ENCODE results near the gene BABAM1. TPM values are rescaled to one million over a fixed set of nuclear protein-coding genes. Genes with fewer than 3 reads are reported as not detected.

Gene BABAM1
- total RNA-seq, 2 donors from 2014 or later: 136 to 151 TPM

GRCh38 chr19:17286263-17286662, 19.0 kb downstream of the BABAM1 start:
- Histone ChIP-seq H3K9me3 (ENCODE audit: control insufficient read depth, low read length) (no peaks in the 10 kb centered on the region), H3K27ac (ENCODE audit: low read depth, low read length) (no peak overlapping the region), H3K27me3 (ENCODE audit: control insufficient read depth, insufficient read depth, low read length, poor library complexity, severe bottlenecking) (peaks cover 5% of the 10 kb centered on the region), H3K4me1 (ENCODE audit: control insufficient read depth, insufficient read depth, low read length) (no peaks in the 10 kb centered on the region), H3K36me3 (ENCODE audit: control insufficient read depth, insufficient read depth, low read length) (no peaks in the 10 kb centered on the region), H3K4me3 (ENCODE audit: low read length) (no peak overlapping the region), H3K9ac (ENCODE audit: extremely low read depth, low read length, poor library complexity, severe bottlenecking) (no peak overlapping the region)
- WGBS, 2 experiments (ENCODE audit: insufficient coverage in 1 of 2, insufficient read length in 1 of 2): 94 to 95% methylated on average over 7 to 11 of the region's 11 CpGs
- Mint-ChIP-seq H3K9me3 (peaks cover 6% of the 10 kb centered on the region), H3K27ac (no peak overlapping the region), H3K27me3 (ENCODE audit: insufficient read depth) (peaks cover 5% of the 10 kb centered on the region), H3K36me3 (ENCODE audit: low read depth) (peaks cover 16% of the 10 kb centered on the region), H3K4me1 (peaks cover 2% of the 10 kb centered on the region), H3K4me3 (no peak overlapping the region)
- no peak for TF ChIP-seq CTCF (conservative IDR thresholded peaks at IDR 0.05)
- DNase-seq: no peak

- no peak overlapping the region for H3K27ac Mint-ChIP-seq
- Histone ChIP-seq H3K4me3 (ENCODE audit: low read length) (no peak overlapping the region), H3K36me3 (ENCODE audit: control insufficient read depth, insufficient read depth, low read length) (no peaks in the 10 kb centered on the region), H3K27me3 (ENCODE audit: control insufficient read depth, insufficient read depth, low read length, poor library complexity, severe bottlenecking) (peaks cover under 1% of the 10 kb centered on the region), H3K9ac (ENCODE audit: extremely low read depth, low read length, poor library complexity, severe bottlenecking) (no peak overlapping the region), H3K9me3 (ENCODE audit: control insufficient read depth, low read length) (no peaks in the 10 kb centered on the region), H3K27ac (ENCODE audit: low read depth, low read length) (no peak overlapping the region), H3K4me1 (ENCODE audit: control insufficient read depth, insufficient read depth, low read length) (no peaks in the 10 kb centered on the region)
- no peak for DNase-seq
- H3K4me1 Mint-ChIP-seq: peaks cover 2% of the 10 kb centered on the region
- peaks cover 16% of the 10 kb centered on the region for H3K36me3 Mint-ChIP-seq (ENCODE audit: low read depth)
- H3K4me3 Mint-ChIP-seq: no peak overlapping the region
- no peak for TF ChIP-seq CTCF (conservative IDR thresholded peaks at IDR 0.05)
- peaks cover 3% of the 10 kb centered on the region for H3K27me3 Mint-ChIP-seq (ENCODE audit: insufficient read depth)
- WGBS, 2 experiments (ENCODE audit: insufficient coverage in 1 of 2, insufficient read length in 1 of 2): 89 to 94% methylated on average over 9 of the region's 9 CpGs
- H3K9me3 Mint-ChIP-seq: peaks cover 6% of the 10 kb centered on the region
These were observed 19.5 kb downstream of the BABAM1 start for GRCh38 chr19:17286752-17287151.

- H3K27me3 Mint-ChIP-seq (ENCODE audit: insufficient read depth): no peaks in the 10 kb centered on the region
- H3K9me3 ChIP-seq (ENCODE audit: control insufficient read depth, low read length): no peaks in the 10 kb centered on the region
- peaks cover 6% of the 10 kb centered on the region for H3K9me3 Mint-ChIP-seq
- H3K4me1 ChIP-seq (ENCODE audit: control insufficient read depth, insufficient read depth, low read length): no peaks in the 10 kb centered on the region
- no peaks in the 10 kb centered on the region for H3K27me3 ChIP-seq (ENCODE audit: control insufficient read depth, insufficient read depth, low read length, poor library complexity, severe bottlenecking)
- no peak overlapping the region for H3K27ac Mint-ChIP-seq
- no peak overlapping the region for H3K9ac ChIP-seq (ENCODE audit: extremely low read depth, low read length, poor library complexity, severe bottlenecking)
- TF ChIP-seq CTCF (conservative IDR thresholded peaks at IDR 0.05): no peak
- H3K36me3 Mint-ChIP-seq (ENCODE audit: low read depth): peaks cover 9% of the 10 kb centered on the region
- 5 to 17% methylated on average over 4 to 22 of the region's 22 CpGs for WGBS, 2 experiments (ENCODE audit: insufficient coverage in 1 of 2, insufficient read length in 1 of 2)
- H3K36me3 ChIP-seq (ENCODE audit: control insufficient read depth, insufficient read depth, low read length): peaks cover 8% of the 10 kb centered on the region
- no peak overlapping the region for H3K4me3 ChIP-seq (ENCODE audit: low read length)
- H3K4me1 Mint-ChIP-seq: no peaks in the 10 kb centered on the region
- DNase-seq: peak; percentile 95
- no peak overlapping the region for H3K27ac ChIP-seq (ENCODE audit: low read depth, low read length)
- no peak overlapping the region for H3K4me3 Mint-ChIP-seq
These were observed 22.2 kb downstream of the BABAM1 start for GRCh38 chr19:17289489-17289888.
